Measurements from ENCODE around the gene C1QL1. TPM values are rescaled to one million over a fixed set of nuclear protein-coding genes. Genes with fewer than 3 reads are reported as not detected.

The C1QL1 gene
- total and polyA plus RNA-seq, 2 of the 13 experiments (the other 11 are each of a cell fraction or from before 2014, with no cell fraction given): 0.11 TPM

DNA sequence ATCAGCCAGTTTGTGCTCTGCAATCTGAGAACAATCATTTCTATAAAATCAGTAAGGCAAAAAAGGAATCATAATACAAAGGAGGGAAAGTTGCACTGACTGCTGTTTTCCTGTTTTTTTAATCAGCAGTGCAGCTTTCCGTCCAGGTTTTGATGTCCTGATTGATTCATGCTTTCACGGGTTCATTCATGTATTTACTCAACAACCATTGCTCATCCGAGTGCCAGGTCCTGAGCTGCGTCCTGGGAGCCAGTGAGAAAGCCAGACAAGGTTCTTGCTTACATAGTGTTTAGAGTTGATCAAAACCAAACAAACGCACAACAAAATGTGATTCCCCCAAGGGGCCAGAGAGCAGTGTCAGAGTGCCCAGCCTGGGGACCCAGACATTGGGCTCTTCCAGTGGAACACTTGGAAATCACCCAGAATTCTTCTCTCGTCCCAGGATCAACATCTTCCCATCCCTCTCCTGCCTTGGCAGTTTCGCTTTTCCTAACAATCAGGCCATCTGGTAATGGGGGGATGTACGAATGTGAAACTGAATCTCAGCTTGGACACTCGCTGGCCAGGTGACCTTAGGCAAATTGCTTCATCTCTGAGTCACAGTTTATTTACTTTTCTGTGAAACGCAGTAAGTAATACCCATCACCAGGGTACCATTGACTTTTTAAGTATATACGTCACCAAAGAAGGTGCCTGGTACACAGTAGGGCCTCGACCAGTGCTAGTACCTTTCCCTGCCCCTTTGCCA lies 13.3 kb upstream of the C1QL1 start (continued):
- TF ChIP-seq, protein P1, sequence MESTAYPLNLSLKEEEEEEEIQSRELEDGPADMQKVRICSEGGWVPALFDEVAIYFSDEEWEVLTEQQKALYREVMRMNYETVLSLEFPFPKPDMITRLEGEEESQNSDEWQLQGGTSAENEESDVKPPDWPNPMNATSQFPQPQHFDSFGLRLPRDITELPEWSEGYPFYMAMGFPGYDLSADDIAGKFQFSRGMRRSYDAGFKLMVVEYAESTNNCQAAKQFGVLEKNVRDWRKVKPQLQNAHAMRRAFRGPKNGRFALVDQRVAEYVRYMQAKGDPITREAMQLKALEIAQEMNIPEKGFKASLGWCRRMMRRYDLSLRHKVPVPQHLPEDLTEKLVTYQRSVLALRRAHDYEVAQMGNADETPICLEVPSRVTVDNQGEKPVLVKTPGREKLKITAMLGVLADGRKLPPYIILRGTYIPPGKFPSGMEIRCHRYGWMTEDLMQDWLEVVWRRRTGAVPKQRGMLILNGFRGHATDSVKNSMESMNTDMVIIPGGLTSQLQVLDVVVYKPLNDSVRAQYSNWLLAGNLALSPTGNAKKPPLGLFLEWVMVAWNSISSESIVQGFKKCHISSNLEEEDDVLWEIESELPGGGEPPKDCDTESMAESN (CRISPR knock-in tag; conservative IDR thresholded peaks at IDR 0.05): no peak
- TF ChIP-seq, protein P2, sequence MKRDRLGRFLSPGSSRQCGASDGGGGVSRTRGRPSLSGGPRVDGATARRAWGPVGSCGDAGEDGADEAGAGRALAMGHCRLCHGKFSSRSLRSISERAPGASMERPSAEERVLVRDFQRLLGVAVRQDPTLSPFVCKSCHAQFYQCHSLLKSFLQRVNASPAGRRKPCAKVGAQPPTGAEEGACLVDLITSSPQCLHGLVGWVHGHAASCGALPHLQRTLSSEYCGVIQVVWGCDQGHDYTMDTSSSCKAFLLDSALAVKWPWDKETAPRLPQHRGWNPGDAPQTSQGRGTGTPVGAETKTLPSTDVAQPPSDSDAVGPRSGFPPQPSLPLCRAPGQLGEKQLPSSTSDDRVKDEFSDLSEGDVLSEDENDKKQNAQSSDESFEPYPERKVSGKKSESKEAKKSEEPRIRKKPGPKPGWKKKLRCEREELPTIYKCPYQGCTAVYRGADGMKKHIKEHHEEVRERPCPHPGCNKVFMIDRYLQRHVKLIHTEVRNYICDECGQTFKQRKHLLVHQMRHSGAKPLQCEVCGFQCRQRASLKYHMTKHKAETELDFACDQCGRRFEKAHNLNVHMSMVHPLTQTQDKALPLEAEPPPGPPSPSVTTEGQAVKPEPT (CRISPR knock-in tag; IDR thresholded peaks at IDR 0.05; ENCODE audit: low read depth): no peak
- TF ChIP-seq CEBPB (IDR thresholded peaks at IDR 0.05; ENCODE audit: borderline replicate concordance, low read depth, low read length) (peak; percentile 96), ZNF451 (CRISPR knock-in tag; IDR thresholded peaks at IDR 0.05) (no peak), DMAP1 (CRISPR knock-in tag; IDR thresholded peaks at IDR 0.05) (no peak), ZC3H13 (CRISPR knock-in tag; IDR thresholded peaks at IDR 0.05) (no peak), ZSCAN20 (CRISPR knock-in tag; IDR thresholded peaks at IDR 0.05; ENCODE audit: borderline replicate concordance) (no peak), TMF1 (CRISPR knock-in tag; IDR thresholded peaks at IDR 0.05; ENCODE audit: low read depth) (no peak), RARG (CRISPR knock-in tag; IDR thresholded peaks at IDR 0.05; ENCODE audit: low read depth) (no peak), TBX2 (CRISPR knock-in tag; IDR thresholded peaks at IDR 0.05; ENCODE audit: borderline replicate concordance) (0 out of 2 replicates have a peak, but pooled peaks have one; percentile 22), ADNP (CRISPR knock-in tag; IDR thresholded peaks at IDR 0.05) (no peak), ZNF841 (CRISPR knock-in tag; IDR thresholded peaks at IDR 0.05; ENCODE audit: borderline replicate concordance) (no peak), ZSCAN21 (CRISPR knock-in tag; IDR thresholded peaks at IDR 0.05; ENCODE audit: borderline replicate concordance) (no peak), SP2 (CRISPR knock-in tag; IDR thresholded peaks at IDR 0.05) (no peak), ZBTB4 (CRISPR knock-in tag; IDR thresholded peaks at IDR 0.05; ENCODE audit: borderline replicate concordance) (no peak)
- TF ChIP-seq, protein P3, sequence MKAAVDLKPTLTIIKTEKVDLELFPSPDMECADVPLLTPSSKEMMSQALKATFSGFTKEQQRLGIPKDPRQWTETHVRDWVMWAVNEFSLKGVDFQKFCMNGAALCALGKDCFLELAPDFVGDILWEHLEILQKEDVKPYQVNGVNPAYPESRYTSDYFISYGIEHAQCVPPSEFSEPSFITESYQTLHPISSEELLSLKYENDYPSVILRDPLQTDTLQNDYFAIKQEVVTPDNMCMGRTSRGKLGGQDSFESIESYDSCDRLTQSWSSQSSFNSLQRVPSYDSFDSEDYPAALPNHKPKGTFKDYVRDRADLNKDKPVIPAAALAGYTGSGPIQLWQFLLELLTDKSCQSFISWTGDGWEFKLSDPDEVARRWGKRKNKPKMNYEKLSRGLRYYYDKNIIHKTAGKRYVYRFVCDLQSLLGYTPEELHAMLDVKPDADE (CRISPR knock-in tag; IDR thresholded peaks at IDR 0.05): no peak
- TF ChIP-seq, protein P4, sequence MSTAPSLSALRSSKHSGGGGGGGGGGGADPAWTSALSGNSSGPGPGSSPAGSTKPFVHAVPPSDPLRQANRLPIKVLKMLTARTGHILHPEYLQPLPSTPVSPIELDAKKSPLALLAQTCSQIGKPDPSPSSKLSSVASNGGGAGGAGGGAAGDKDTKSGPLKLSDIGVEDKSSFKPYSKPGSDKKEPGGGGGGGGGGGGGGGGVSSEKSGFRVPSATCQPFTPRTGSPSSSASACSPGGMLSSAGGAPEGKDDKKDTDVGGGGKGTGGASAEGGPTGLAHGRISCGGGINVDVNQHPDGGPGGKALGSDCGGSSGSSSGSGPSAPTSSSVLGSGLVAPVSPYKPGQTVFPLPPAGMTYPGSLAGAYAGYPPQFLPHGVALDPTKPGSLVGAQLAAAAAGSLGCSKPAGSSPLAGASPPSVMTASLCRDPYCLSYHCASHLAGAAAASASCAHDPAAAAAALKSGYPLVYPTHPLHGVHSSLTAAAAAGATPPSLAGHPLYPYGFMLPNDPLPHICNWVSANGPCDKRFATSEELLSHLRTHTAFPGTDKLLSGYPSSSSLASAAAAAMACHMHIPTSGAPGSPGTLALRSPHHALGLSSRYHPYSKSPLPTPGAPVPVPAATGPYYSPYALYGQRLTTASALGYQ (CRISPR knock-in tag; IDR thresholded peaks at IDR 0.05): no peak

Data from HepG2 (cell line).